ENCODE results near the gene CAMK1D.

CAMK1D gene

GRCh38 chr10:12597176-12597575 is 247.8 kb downstream of the CAMK1D start:
- Histone ChIP-seq H3K27me3 (ENCODE audit: control insufficient read depth in 1 of 2, insufficient read depth in 2 of 2, low read length in 2 of 2) (no peaks in the 10 kb centered on the region), H3K36me3 (ENCODE audit: insufficient read depth, low read length) (no peaks in the 10 kb centered on the region), H3K9me3 (ENCODE audit: low read length) (no peaks in the 10 kb centered on the region)

DNA sequence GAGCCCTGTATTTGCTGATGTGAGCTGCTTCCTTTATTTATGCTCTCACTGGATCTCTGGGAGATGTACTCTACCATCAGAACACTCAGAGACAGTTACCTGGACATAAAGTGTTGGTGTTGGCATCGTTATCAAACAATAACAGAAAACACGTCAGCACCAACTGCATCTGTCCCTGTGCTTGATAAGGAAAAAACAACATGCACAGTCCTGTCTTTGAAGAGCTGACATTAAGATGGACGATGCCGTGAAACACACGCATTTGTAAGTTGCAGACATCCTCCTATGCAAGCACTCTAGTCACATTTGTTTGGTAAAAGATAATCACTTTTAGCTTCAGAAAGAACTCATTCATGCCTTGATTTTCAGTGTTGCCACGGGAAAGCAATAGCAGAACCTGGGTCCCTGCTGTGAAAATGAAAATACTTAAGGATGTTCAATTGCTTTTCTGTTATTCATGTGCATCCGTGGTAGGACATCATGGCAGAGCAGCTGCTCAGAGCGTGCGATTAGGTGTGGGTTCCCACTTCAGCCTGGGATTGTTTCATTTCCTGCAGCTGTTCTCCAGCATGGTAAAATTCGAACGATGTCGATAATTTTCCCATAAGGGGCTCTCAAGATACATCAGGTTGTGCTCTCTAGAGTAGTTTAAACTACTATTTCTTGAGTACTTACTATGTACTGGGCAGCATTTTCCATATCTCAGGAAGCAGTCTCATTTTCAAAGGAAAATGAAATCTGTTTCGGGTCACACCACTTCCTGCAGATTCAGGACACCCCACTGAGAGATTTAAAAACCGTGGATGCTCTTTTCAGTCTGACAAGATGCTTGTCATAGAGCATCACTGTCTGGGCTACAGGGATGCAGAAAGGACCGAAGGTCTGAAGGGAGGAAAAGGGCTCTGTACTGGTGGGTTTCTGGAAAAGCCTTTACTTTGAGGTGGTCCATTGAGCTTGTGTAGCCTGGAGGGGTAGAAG is 248.7 kb downstream of the CAMK1D start:
- Histone ChIP-seq H3K9ac (ENCODE audit: low read length) (no peak overlapping the region), H3K9me3 (ENCODE audit: low read length) (no peaks in the 10 kb centered on the region), H3K27ac (ENCODE audit: low read depth, low read length) (no peak overlapping the region), H3K27me3 (ENCODE audit: control insufficient read depth in 1 of 2, insufficient read depth in 2 of 2, low read length in 2 of 2) (no peaks in the 10 kb centered on the region), H3K36me3 (ENCODE audit: insufficient read depth, low read length) (no peaks in the 10 kb centered on the region), H3K4me1 (ENCODE audit: insufficient read depth, low read length) (peaks cover 10% of the 10 kb centered on the region), H3K4me3 (ENCODE audit: low read depth in 1 of 2, low read length in 2 of 2) (no peak overlapping the region)

More at GRCh38 chr10:12597176-12597575, 247.8 kb downstream of the CAMK1D start:
- no peak overlapping the region for H3K4me3 ChIP-seq (ENCODE audit: low read depth in 1 of 2, low read length in 2 of 2)
- H3K4me1 ChIP-seq (ENCODE audit: insufficient read depth, low read length) = peaks cover 11% of the 10 kb centered on the region
- H3K9ac ChIP-seq (ENCODE audit: low read length) = no peak overlapping the region
- no peak overlapping the region for H3K27ac ChIP-seq (ENCODE audit: low read depth, low read length)

DNA sequence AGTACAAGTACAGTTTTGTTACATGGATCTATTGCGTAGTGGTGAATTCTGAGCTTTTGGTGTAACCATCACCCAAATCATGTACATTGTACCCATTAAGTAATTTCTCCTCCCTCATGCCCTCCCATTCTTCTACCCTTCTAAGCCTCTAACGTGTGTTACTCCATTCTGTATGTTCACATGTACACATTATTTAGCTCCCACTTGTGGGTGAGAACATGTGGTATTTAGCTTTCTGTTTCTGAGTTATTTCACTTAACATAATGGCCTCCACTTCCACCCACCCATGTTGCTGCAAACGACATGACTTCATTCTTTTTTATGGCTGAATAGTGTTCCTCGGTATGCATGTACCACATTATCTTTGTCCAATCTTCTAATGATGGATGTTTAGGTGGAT is 251.3 kb downstream of the CAMK1D start:
- Histone ChIP-seq H3K9me3 (ENCODE audit: low read length) (no peaks in the 10 kb centered on the region), H3K9ac (ENCODE audit: low read length) (no peak overlapping the region), H3K4me3 (ENCODE audit: low read depth in 1 of 2, low read length in 2 of 2) (no peak overlapping the region), H3K27ac (ENCODE audit: low read depth, low read length) (no peak overlapping the region), H3K36me3 (ENCODE audit: insufficient read depth, low read length) (no peaks in the 10 kb centered on the region), H3K4me1 (ENCODE audit: insufficient read depth, low read length) (peaks cover 19% of the 10 kb centered on the region), H3K27me3 (ENCODE audit: control insufficient read depth in 1 of 2, insufficient read depth in 2 of 2, low read length in 2 of 2) (no peaks in the 10 kb centered on the region)

DNA sequence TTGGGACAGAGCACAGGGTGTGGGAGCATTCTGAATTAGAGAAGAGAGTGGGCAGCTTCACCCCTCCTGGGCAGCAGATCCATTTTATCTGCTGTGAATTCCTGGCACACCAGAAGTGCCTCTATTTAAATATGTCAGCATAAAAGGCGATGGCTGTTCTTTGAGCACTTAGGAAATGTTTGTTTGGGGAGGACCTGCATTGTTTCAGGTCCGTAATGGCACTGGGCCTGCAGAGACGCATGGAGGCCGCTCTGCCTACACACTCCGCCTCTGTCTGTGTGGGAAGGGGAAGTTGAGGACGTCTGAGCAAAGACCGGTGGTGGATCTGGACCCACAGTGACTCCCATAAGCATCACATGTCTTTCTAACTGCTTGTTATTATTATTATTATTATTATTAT is 253.2 kb downstream of the CAMK1D start:
- H3K27ac ChIP-seq (ENCODE audit: low read depth, low read length) = no peak overlapping the region
- H3K27me3 ChIP-seq (ENCODE audit: control insufficient read depth in 1 of 2, insufficient read depth in 2 of 2, low read length in 2 of 2) = no peaks in the 10 kb centered on the region
- no peak overlapping the region for H3K9ac ChIP-seq (ENCODE audit: low read length)
- H3K4me3 ChIP-seq (ENCODE audit: low read depth in 1 of 2, low read length in 2 of 2) = no peak overlapping the region
- H3K9me3 ChIP-seq (ENCODE audit: low read length) = no peaks in the 10 kb centered on the region
- H3K4me1 ChIP-seq (ENCODE audit: insufficient read depth, low read length) = peaks cover 25% of the 10 kb centered on the region
- H3K36me3 ChIP-seq (ENCODE audit: insufficient read depth, low read length) = no peaks in the 10 kb centered on the region

GRCh38 chr10:12603766-12604470 is 254.6 kb downstream of the CAMK1D start:
- Histone ChIP-seq H3K9me3 (ENCODE audit: low read length) (no peaks in the 10 kb centered on the region), H3K4me3 (ENCODE audit: low read depth in 1 of 2, low read length in 2 of 2) (no peak overlapping the region), H3K36me3 (ENCODE audit: insufficient read depth, low read length) (no peaks in the 10 kb centered on the region), H3K27ac (ENCODE audit: low read depth, low read length) (no peak overlapping the region), H3K27me3 (ENCODE audit: control insufficient read depth in 1 of 2, insufficient read depth in 2 of 2, low read length in 2 of 2) (no peaks in the 10 kb centered on the region), H3K9ac (ENCODE audit: low read length) (no peak overlapping the region), H3K4me1 (ENCODE audit: insufficient read depth, low read length) (peaks cover 25% of the 10 kb centered on the region)

DNA sequence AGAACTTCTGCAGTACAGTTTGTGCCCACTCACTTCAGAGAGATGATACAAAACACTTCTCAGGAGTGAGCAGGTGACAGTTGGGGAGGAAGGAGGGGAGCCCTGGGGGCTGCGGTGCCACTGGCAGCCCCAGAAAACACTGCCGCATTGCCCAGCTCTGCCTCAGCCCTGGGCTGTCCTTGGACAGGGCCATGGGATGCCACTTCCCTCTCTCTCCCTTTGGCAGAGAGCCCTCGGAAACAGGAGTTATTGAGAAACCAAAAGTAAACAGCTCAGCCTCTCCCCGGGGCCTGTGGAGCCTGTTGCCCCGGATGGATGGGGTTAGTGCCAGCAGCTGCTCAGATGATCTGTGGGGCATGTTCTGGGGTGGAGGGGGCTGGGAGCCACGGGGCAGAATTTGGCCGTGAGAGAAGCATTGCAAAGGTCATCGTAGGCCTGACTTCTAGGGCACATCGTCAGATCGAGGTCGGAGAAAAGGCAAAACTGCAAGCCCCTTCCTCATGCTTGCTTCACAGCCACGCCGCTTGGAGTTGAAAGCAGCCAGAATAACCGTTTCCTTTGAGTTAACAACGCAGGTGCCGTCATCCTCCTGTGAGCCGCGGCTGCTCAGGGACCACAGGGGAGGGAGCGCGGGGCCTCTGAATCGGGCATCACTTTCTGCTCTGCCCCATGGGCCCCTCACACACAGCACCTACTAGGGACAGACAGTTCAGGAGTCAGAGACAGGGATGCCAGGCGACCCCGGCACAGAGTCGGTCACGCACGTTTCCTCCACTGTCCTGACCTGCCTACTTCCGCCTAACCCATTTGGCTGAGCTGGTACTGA is 256.4 kb downstream of the CAMK1D start:
- no peaks in the 10 kb centered on the region for H3K27me3 ChIP-seq (ENCODE audit: control insufficient read depth in 1 of 2, insufficient read depth in 2 of 2, low read length in 2 of 2)
- peak overlapping the region; percentile 30 to 63 for H3K4me3 ChIP-seq (ENCODE audit: low read depth in 1 of 2, low read length in 2 of 2)
- peaks cover 25% of the 10 kb centered on the region for H3K4me1 ChIP-seq (ENCODE audit: insufficient read depth, low read length)
- H3K36me3 ChIP-seq (ENCODE audit: insufficient read depth, low read length) = no peaks in the 10 kb centered on the region
- no peaks in the 10 kb centered on the region for H3K9me3 ChIP-seq (ENCODE audit: low read length)
- H3K27ac ChIP-seq (ENCODE audit: low read depth, low read length) = peak overlapping the region; percentile 87
- H3K9ac ChIP-seq (ENCODE audit: low read length) = peak overlapping the region; percentile 28

- Histone ChIP-seq H3K36me3 (ENCODE audit: insufficient read depth, low read length) (no peaks in the 10 kb centered on the region), H3K4me1 (ENCODE audit: insufficient read depth, low read length) (peaks cover 25% of the 10 kb centered on the region), H3K27ac (ENCODE audit: low read depth, low read length) (peak overlapping the region; percentile 87), H3K9ac (ENCODE audit: low read length) (peak overlapping the region; percentile 28), H3K27me3 (ENCODE audit: control insufficient read depth in 1 of 2, insufficient read depth in 2 of 2, low read length in 2 of 2) (no peaks in the 10 kb centered on the region), H3K4me3 (ENCODE audit: low read depth in 1 of 2, low read length in 2 of 2) (peak overlapping the region; percentile 30 to 63), H3K9me3 (ENCODE audit: low read length) (no peaks in the 10 kb centered on the region)
Measured at GRCh38 chr10:12606461-12606860, 257.1 kb downstream of the CAMK1D start.

- Histone ChIP-seq H3K36me3 (ENCODE audit: insufficient read depth, low read length) (no peaks in the 10 kb centered on the region), H3K4me3 (ENCODE audit: low read depth in 1 of 2, low read length in 2 of 2) (no peak overlapping the region), H3K9ac (ENCODE audit: low read length) (no peak overlapping the region), H3K4me1 (ENCODE audit: insufficient read depth, low read length) (peaks cover 15% of the 10 kb centered on the region), H3K27me3 (ENCODE audit: control insufficient read depth in 1 of 2, insufficient read depth in 2 of 2, low read length in 2 of 2) (no peaks in the 10 kb centered on the region), H3K27ac (ENCODE audit: low read depth, low read length) (no peak overlapping the region), H3K9me3 (ENCODE audit: low read length) (no peaks in the 10 kb centered on the region)
Measured at GRCh38 chr10:12608761-12609160, 259.4 kb downstream of the CAMK1D start.

GRCh38 chr10:12609435-12609834 is 260.1 kb downstream of the CAMK1D start:
- H3K36me3 ChIP-seq (ENCODE audit: insufficient read depth, low read length) = no peaks in the 10 kb centered on the region
- H3K4me1 ChIP-seq (ENCODE audit: insufficient read depth, low read length) = peaks cover 15% of the 10 kb centered on the region
- no peaks in the 10 kb centered on the region for H3K27me3 ChIP-seq (ENCODE audit: control insufficient read depth in 1 of 2, insufficient read depth in 2 of 2, low read length in 2 of 2)
- no peak overlapping the region for H3K27ac ChIP-seq (ENCODE audit: low read depth, low read length)
- H3K4me3 ChIP-seq (ENCODE audit: low read depth in 1 of 2, low read length in 2 of 2) = no peak overlapping the region
- H3K9ac ChIP-seq (ENCODE audit: low read length) = no peak overlapping the region
- H3K9me3 ChIP-seq (ENCODE audit: low read length) = no peaks in the 10 kb centered on the region

DNA sequence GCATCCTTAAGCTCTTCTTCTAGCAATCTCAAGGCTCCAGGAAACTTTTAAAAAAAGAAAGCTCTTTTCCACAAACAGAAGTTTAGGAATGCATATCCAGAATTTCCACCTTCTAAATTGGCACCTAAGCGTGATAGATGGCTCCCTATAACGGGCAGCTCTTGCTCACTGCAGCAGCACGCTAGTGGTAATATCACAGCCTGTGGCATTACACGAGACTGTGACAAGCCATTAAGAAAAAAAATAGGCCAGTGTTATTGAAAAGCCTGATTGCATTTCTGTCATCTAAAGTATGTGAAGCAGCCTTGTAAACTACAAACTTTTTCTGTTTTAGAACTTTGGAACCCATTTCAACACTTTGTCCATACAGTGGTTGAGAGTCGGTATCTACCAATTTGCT is 263.8 kb downstream of the CAMK1D start:
- no peaks in the 10 kb centered on the region for H3K9me3 ChIP-seq (ENCODE audit: low read length)
- no peaks in the 10 kb centered on the region for H3K36me3 ChIP-seq (ENCODE audit: insufficient read depth, low read length)
- H3K9ac ChIP-seq (ENCODE audit: low read length) = no peak overlapping the region
- no peak overlapping the region for H3K27ac ChIP-seq (ENCODE audit: low read depth, low read length)
- no peak overlapping the region for H3K4me3 ChIP-seq (ENCODE audit: low read depth in 1 of 2, low read length in 2 of 2)
- H3K27me3 ChIP-seq (ENCODE audit: control insufficient read depth in 1 of 2, insufficient read depth in 2 of 2, low read length in 2 of 2) = no peaks in the 10 kb centered on the region
- H3K4me1 ChIP-seq (ENCODE audit: insufficient read depth, low read length) = no peaks in the 10 kb centered on the region

Data from muscle layer of colon (tissue), 2 donors.